GM12801 (cell line): ENCODE measurements around the gene CADM2.

Source experiments
- CTCF ChIP-seq: IDR thresholded peaks from one replicate; pipeline ENCODE4 v1.5.1; 2011; ENCODE audit warnings: control low read depth; ENCODE audit not compliant: insufficient read length; ENCODE audit errors: extremely low read depth

Gene CADM2

DNA sequence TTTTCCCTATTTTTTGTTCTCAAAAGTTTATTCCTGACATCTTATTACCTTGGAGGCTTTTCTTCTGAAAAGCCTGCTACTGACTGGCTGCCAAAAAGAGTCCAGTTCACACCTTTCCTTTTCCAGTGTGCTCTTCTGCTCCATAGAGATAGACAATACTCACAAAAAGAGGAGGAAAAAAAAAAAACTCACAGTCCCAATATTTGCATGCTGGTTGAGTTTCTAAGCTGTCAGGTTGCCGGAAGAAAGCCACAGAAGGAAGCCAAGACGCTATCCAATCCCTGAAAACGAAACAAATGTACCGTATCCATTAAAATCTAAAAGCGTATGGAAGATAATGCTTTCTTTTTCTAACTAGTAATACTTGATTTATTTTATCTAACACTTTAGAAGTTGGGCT, 299.5 kb downstream of the CADM2 start:
- TF ChIP-seq CTCF = no peak

GRCh38 chr3:85258819-85259218, 300.0 kb downstream of the CADM2 start:
- TF ChIP-seq CTCF = no peak

DNA sequence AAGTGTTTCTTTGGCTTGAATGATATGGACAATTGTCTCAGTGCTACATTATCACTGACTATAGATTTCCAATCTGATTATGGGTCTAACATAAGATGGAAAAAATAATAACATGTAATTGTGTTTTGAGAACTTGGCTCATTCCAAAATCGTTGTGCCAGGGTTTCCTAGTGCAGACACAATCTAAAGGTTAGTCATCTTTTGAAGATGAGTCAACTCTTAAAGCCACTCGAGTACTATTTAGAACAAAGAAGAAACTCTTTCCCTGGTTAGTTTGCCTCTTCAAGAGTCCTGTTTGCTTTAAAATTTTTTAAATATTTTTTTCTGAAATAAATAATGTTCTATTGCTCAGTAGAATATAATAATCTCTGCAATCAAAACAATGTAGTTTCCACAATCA, 301.0 kb downstream of the CADM2 start:
- no peak for TF ChIP-seq CTCF

DNA sequence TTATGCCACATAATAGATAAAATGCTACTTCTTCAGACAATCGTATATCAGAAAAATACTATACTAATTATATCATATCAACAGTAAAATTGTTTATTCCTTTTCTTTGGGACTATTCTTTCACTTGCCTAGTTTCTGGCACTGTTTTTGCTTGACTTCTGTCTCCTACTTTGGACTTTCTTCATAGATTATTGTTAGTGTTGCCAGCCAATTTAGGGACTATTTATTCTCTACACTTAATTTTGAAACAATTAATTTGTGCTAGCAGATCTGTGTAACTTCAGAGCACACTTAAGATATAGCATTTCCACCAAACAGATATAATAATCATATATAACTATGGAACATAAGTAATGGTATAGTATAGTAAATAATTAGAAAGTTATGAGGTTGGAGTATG, 305.6 kb downstream of the CADM2 start:
- TF ChIP-seq CTCF = no peak

DNA sequence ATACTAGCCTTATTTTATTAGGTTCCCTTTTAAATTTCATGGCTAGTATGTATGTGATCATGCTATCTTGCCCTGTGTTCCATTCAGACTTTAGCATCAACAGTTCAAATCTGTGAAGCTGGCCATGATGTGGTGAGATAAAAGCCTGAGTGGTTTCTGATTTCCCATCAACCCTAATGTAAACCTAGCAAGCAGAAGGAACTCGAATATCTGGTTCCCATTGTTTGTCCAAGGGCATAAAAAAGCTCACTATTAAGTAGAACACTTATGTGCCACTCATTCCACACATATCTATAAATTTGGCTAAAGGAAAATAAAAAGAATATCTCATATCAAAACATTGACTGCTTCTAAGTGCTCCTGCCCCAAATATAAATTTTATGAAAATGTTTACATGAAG, 311.7 kb downstream of the CADM2 start:
- no peak for TF ChIP-seq CTCF

GRCh38 chr3:85271911-85272310, 313.1 kb downstream of the CADM2 start:
- no peak for TF ChIP-seq CTCF

DNA sequence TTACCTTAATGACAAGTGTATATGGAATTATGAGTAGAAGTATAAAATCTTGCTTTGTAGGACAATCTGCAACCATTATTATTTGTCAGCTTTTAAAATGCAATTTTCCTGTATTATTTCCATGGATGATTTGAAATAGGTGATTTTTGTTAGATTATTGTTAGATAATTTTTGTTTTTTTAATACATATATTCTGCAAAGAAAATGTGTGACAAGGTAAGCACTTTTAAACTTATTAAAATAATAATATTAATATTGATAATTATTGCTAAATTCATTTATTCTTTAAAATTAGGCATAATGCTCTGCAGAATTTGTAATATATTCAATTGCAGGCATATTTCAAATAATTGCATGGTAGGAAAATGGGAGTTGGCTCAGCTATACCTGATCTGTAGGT, 329.5 kb downstream of the CADM2 start:
- TF ChIP-seq CTCF = no peak

- no peak for TF ChIP-seq CTCF
Observed at GRCh38 chr3:85297291-85297690, 338.5 kb downstream of the CADM2 start.
